IMR-90 (cell line): ENCODE results near the gene CMBL. TPM values are rescaled to one million over a fixed set of nuclear protein-coding genes. Genes with fewer than 3 reads are reported as not detected.

Experiments used
- ATAC-seq: fragments of 200-7000 bp; cut with Tn5 transposase; 2 replicates; pipeline ENCODE4 v1.9.1; 2020; ENCODE audit warnings: low read depth, mild to moderate bottlenecking, moderate library complexity
- BruUV-seq: library from RNA; stranded (reverse); fragments of 400-500 nt; replicated peaks from 2 replicates; lab custom pipeline; 2021; lab: Mats Ljungman, UMichigan
- CTCF ChIA-PET: fragments of 300-600 bp; formaldehyde crosslinking; extraction: SDS; loops from one replicate; lab custom pipeline; 2021; ENCODE audit warnings: antibody characterized with exemption; lab: Yijun Ruan, JAX
- POLR2A ChIA-PET: fragments of 300-600 bp; sonication (Branson Sonifier 250); formaldehyde crosslinking; loops from one replicate; lab custom pipeline; 2022; ENCODE audit warnings: antibody characterized with exemption; ENCODE audit not compliant: unreplicated experiment; lab: Charles Lee
- DNase-seq: peaks from one replicate; pipeline ENCODE4 v3.0.0; 2013
- H2AFZ ChIP-seq: replicated peaks from 2 replicates; pipeline ENCODE3; 2013; ENCODE audit warnings: low read length, mild to moderate bottlenecking; ENCODE audit not compliant: poor library complexity
- H2AK5ac ChIP-seq: 2 replicates; pipeline ENCODE4 v1.6.1; 2013; ENCODE audit warnings: low read depth, low read length, inconsistent platforms
- H2AK9ac ChIP-seq: replicated peaks from 2 replicates; pipeline ENCODE3; 2013; ENCODE audit warnings: mild to moderate bottlenecking, low read depth, low read length, moderate library complexity; ENCODE audit not compliant: poor library complexity
- H2BK120ac ChIP-seq: 2 replicates; pipeline ENCODE4 v1.6.1; 2013; ENCODE audit warnings: low read depth, low read length, inconsistent platforms
- H2BK15ac ChIP-seq: 3 replicates; pipeline ENCODE4 v1.6.1; 2013; ENCODE audit warnings: low read depth, low read length, inconsistent platforms
- H2BK20ac ChIP-seq: 2 replicates; pipeline ENCODE4 v1.6.1; 2013; ENCODE audit warnings: low read depth, mild to moderate bottlenecking, inconsistent platforms, low read length, moderate library complexity
- H2BK5ac ChIP-seq: 2 replicates; pipeline ENCODE4 v1.6.1; 2013; ENCODE audit warnings: mild to moderate bottlenecking, low read depth, low read length, inconsistent platforms; ENCODE audit not compliant: poor library complexity, severe bottlenecking
- H3K14ac ChIP-seq: replicated peaks from 2 replicates; pipeline ENCODE4 v1.6.1; 2013; ENCODE audit warnings: low read depth, low read length, inconsistent platforms
- H3K18ac ChIP-seq: 2 replicates; pipeline ENCODE4 v1.6.1; 2013; ENCODE audit warnings: low read depth, low read length, control low read depth
- H3K23ac ChIP-seq: 2 replicates; pipeline ENCODE4 v1.6.1; 2013; ENCODE audit warnings: low read depth, low read length, inconsistent platforms
- H3K27ac ChIP-seq: 2 replicates; pipeline ENCODE4 v1.5.1; 2013; ENCODE audit warnings: mild to moderate bottlenecking, control low read depth, low read length; ENCODE audit not compliant: insufficient read depth
- H3K27me3 ChIP-seq: 2 replicates; pipeline ENCODE4 v1.6.1; 2013; ENCODE audit warnings: low read length; ENCODE audit not compliant: control insufficient read depth, insufficient read depth
- H3K36me3 ChIP-seq: 2 replicates; pipeline ENCODE4 v1.6.1; 2013; ENCODE audit warnings: low read length, mixed read lengths; ENCODE audit not compliant: control insufficient read depth, insufficient read depth
- H3K4ac ChIP-seq: 2 replicates; pipeline ENCODE4 v1.6.1; 2013; ENCODE audit warnings: low read depth, low read length, inconsistent platforms
- H3K4me1 ChIP-seq: 2 replicates; pipeline ENCODE4 v1.6.1; 2013; ENCODE audit warnings: low read length, mixed read lengths; ENCODE audit not compliant: control insufficient read depth, insufficient read depth
- H3K4me2 ChIP-seq: 2 replicates; pipeline ENCODE4 v1.6.1; 2013; ENCODE audit warnings: low read depth, mild to moderate bottlenecking, control low read depth, low read length, moderate library complexity
- H3K4me3 ChIP-seq: 2 replicates; pipeline ENCODE4 v1.5.1; 2013; ENCODE audit warnings: low read depth, mild to moderate bottlenecking, control low read depth, low read length, moderate library complexity; ENCODE audit not compliant: insufficient read depth
- H3K56ac ChIP-seq: 2 replicates; pipeline ENCODE4 v1.6.1; 2013; ENCODE audit warnings: low read length, inconsistent platforms; ENCODE audit not compliant: insufficient read depth; ENCODE audit errors: extremely low read depth
- H3K79me1 ChIP-seq, 2 experiments: 2 replicates each; pipeline ENCODE4 v1.6.1; 2013; ENCODE audit warnings: low read length in 2 of 2, inconsistent platforms in 1 of 2, low read depth in 1 of 2
- H3K9ac ChIP-seq: 2 replicates; pipeline ENCODE4 v1.6.1; 2013; ENCODE audit warnings: low read depth, low read length, control low read depth
- H3K9me1 ChIP-seq: 2 replicates; pipeline ENCODE4 v1.6.1; 2013; ENCODE audit warnings: low read length, inconsistent platforms; ENCODE audit not compliant: insufficient read depth
- H3K9me3 ChIP-seq: 2 replicates; pipeline ENCODE4 v1.6.1; 2013; ENCODE audit warnings: low read length; ENCODE audit not compliant: control insufficient read depth, insufficient read depth
- H4K20me1 ChIP-seq: 2 replicates; pipeline ENCODE4 v1.6.1; 2013; ENCODE audit warnings: low read length, inconsistent platforms; ENCODE audit not compliant: insufficient read depth
- H4K5ac ChIP-seq: 2 replicates; pipeline ENCODE4 v1.6.1; 2013; ENCODE audit warnings: mild to moderate bottlenecking, low read depth, low read length, control low read depth
- H4K8ac ChIP-seq, 2 experiments: 2 replicates each; pipeline ENCODE4 v1.6.1; 2013; ENCODE audit warnings: low read depth in 2 of 2, low read length in 2 of 2, control low read depth in 1 of 2, inconsistent platforms in 1 of 2
- H4K91ac ChIP-seq: 2 replicates; pipeline ENCODE4 v1.6.1; 2013; ENCODE audit warnings: low read depth, low read length, inconsistent platforms; ENCODE audit not compliant: insufficient read depth
- BHLHE40 ChIP-seq: fragments of 150-350 bp; IDR thresholded peaks from 2 replicates; pipeline ENCODE4 v1.6.1; 2016; ENCODE audit warnings: mild to moderate bottlenecking, low read depth, low read length
- CHD1 ChIP-seq: IDR thresholded peaks from 2 replicates; pipeline ENCODE4 v1.6.1; 2012; ENCODE audit warnings: low read depth, low read length, improper control_type of control experiment
- FOS ChIP-seq: fragments of 150-350 bp; IDR thresholded peaks from 2 replicates; pipeline ENCODE4 v1.6.1; 2016; ENCODE audit warnings: low read depth, low read length
- MAFK ChIP-seq: IDR thresholded peaks from 2 replicates; pipeline ENCODE4 v1.6.1; 2012; ENCODE audit warnings: low read depth, low read length, improper control_type of control experiment
- MAZ ChIP-seq: IDR thresholded peaks from 2 replicates; pipeline ENCODE4 v1.6.1; 2012; ENCODE audit warnings: low read depth, mild to moderate bottlenecking, low read length, improper control_type of control experiment, moderate library complexity, borderline replicate concordance
- NFE2L2 ChIP-seq: fragments of 150-350 bp; IDR thresholded peaks from 2 replicates; pipeline ENCODE4 v1.6.1; 2016; ENCODE audit warnings: low read depth, mild to moderate bottlenecking, low read length
- POLR2A ChIP-seq: IDR thresholded peaks from 2 replicates; pipeline ENCODE4 v1.6.1; 2012; ENCODE audit warnings: mild to moderate bottlenecking, low read depth, low read length
- RCOR1 ChIP-seq: IDR thresholded peaks from 2 replicates; pipeline ENCODE4 v1.6.1; 2012; ENCODE audit warnings: mild to moderate bottlenecking, low read length, improper control_type of control experiment; ENCODE audit not compliant: insufficient replicate concordance
- WGBS, 2 experiments: methylation state at CpG; one replicate each; pipeline versions ENCODE4 v1.1.5 to v1.1.7; 2013; ENCODE audit warnings: missing lambda C conversion rate in 2 of 2; ENCODE audit not compliant: insufficient read length in 1 of 2; ENCODE audit errors: extremely low coverage in 2 of 2; 5-methylcytosine and 5-hydroxymethylcytosine counted together
- dilution Hi-C: fragments of 300-500 bp; cut with HindIII; formaldehyde crosslinking; loops from one replicate; pipeline ENCODE4 v1.14.3; 2018; ENCODE audit warnings: low sequenced_read_pairs; ENCODE audit not compliant: unreplicated experiment
- in situ Hi-C: fragments of 300-500 bp; cut with MboI; formaldehyde crosslinking; loops from 3 replicates; pipeline ENCODE4 v1.14.3; 2019; ENCODE audit warnings: low sequenced_read_pairs, inconsistent platforms, mixed read lengths
- intact Hi-C: fragments of 100-400 bp; cut with micrococcal nuclease; formaldehyde crosslinking; loops from 2 replicates; pipeline ENCODE4 v1.10.0; 2022
- polyA plus RNA-seq, 3 experiments: library from polyadenylated mRNA; depleted of rRNA; stranded (reverse); fragments of >200 nt; gene quantifications; 2 replicates each; pipeline ENCODE4 v1.2.3, GENCODE V29; 2012; ENCODE audit warnings: low replicate concordance in 1 of 3
- total RNA-seq: library from RNA; depleted of rRNA; stranded (reverse); fragments of >200 nt; gene quantifications from 2 replicates; pipeline ENCODE4 v1.2.3, GENCODE V29; 2012
- TF ChIP-seq, protein P1 (sequence below): fragments of 150-350 bp; IDR thresholded peaks from 2 replicates; pipeline ENCODE4 v1.6.1; 2017; ENCODE audit warnings: mild to moderate bottlenecking, antibody characterized with exemption, low read length, low read depth

The CMBL gene
- total and polyA plus RNA-seq, 2 of the 4 experiments (the other 2 are of a cell fraction) = 5.0 to 26.3 TPM

DNA sequence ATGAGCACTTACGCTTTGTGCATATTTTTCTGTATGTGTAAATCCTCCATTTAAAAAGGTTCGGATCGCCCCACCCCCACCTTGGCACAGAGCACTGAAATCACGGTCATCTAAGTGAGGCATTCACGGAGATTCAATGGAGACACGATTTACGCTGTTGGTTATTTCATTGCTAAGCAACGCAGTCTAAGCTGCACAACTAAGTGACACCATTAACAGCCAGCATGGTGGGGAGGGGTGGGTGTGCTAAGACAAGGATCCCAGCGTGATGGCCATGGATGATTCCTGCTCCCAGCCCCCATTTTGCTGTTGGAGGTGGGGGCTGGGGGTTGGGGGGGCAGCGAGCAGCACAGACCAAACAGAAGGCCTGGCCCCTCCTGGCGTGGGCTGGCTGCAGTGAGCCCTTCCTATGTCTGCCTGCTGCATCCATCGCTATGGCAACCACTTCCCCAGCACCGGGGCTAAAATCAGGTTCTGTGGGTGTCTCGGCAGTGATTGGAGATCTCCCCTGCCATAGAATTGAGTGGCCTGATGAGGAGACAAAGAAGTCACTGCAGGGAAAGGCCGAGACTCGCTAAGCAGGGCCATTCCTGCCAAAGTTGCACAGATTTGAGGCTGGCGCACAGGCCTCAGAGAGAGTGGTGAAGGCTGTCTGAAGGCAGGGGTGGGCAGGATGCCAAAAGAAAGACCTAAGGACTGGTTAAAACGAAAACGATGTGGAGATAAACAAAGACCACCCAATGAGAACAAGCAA is 31.5 kb upstream of the CMBL start:
- DNase-seq = no peak
- Histone ChIP-seq H3K23ac (no peak overlapping the region), H4K20me1 (no peaks in the 10 kb centered on the region), H4K91ac (no peak overlapping the region), H3K4me1 (no peaks in the 10 kb centered on the region), H3K4ac (no peak overlapping the region), H3K27ac (no peak overlapping the region), H3K14ac (no peak overlapping the region), H3K9ac (no peak overlapping the region), H2BK15ac (no peak overlapping the region), H4K8ac (no peak overlapping the region), H2AK9ac (no peak overlapping the region), H3K27me3 (peaks cover 4% of the 10 kb centered on the region; the same call in 1 of the 2 replicates), H3K4me2 (no peak overlapping the region), H3K9me3 (no peaks in the 10 kb centered on the region), H3K9me1 (no peaks in the 10 kb centered on the region), H3K18ac (no peak overlapping the region), H2BK120ac (no peak overlapping the region), H2BK5ac (no peak overlapping the region), H3K4me3 (no peak overlapping the region), H3K36me3 (no peaks in the 10 kb centered on the region), H4K5ac (no peak overlapping the region), H2BK20ac (no peak overlapping the region), H2AFZ (no peak overlapping the region), H2AK5ac (no peak overlapping the region), H3K56ac (no peak overlapping the region), H3K79me1 (no peaks in the 10 kb centered on the region)
- ChIA-PET POLR2A (no interaction called here), CTCF (no interaction called here)
- no TSS peak for BruUV-seq
- intact Hi-C loops = no loop called here
- in situ Hi-C loops = no loop called here
- TF ChIP-seq CHD1 = no peak
- no peak for TF ChIP-seq FOS
- TF ChIP-seq BHLHE40 = no peak
- TF ChIP-seq NFE2L2 = no peak
- TF ChIP-seq, protein P1, sequence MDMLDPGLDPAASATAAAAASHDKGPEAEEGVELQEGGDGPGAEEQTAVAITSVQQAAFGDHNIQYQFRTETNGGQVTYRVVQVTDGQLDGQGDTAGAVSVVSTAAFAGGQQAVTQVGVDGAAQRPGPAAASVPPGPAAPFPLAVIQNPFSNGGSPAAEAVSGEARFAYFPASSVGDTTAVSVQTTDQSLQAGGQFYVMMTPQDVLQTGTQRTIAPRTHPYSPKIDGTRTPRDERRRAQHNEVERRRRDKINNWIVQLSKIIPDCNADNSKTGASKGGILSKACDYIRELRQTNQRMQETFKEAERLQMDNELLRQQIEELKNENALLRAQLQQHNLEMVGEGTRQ = no peak
- no peak for TF ChIP-seq RCOR1
- TF ChIP-seq MAFK = no peak
- TF ChIP-seq MAZ = no peak
- no peak for TF ChIP-seq POLR2A
- 60% methylated on average over 1 of the region's 19 CpGs; no CpG with 5 or more reads in 1 of the 2 experiments for WGBS, 2 experiments
- dilution Hi-C loops = no loop called here
- ATAC-seq = no peak
